ENCODE data around the gene TRERF1. TPM values are rescaled to one million over a fixed set of nuclear protein-coding genes. Genes with fewer than 3 reads are reported as not detected.
"Not testable (repeated sequence)": the region's sequence is repeated elsewhere in the genome, so short reads cannot be mapped to it uniquely, and the experiment has no call there.

Gene TRERF1
- total RNA-seq, 1 donor: 10.8 TPM

GRCh38 chr6:42345696-42346416 is 105.9 kb downstream of the TRERF1 start:
- no peak for DNase-seq (ENCODE audit: low read depth in 2 of 3, low spot score in 2 of 3)

DNA sequence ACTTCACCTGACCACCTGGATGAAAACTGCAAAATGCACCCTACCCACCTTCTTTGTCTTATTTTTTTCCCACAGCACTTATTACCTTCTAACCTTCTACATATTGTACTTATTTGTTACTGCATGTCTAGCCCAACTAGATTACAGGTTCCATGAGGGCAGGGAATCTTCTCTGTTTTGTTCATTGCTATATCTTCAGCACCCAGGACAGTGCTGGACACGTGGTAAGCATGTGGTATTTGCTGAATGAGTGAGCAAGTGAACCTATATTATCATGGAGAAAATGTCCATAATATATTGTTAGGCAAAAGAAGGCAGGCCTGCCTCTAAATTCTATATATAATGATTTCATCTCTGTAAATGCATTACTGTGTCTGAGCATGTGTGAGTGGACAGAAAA is 107.0 kb downstream of the TRERF1 start:
- DNase-seq (ENCODE audit: low read depth in 2 of 3, low spot score in 2 of 3): no peak

DNA sequence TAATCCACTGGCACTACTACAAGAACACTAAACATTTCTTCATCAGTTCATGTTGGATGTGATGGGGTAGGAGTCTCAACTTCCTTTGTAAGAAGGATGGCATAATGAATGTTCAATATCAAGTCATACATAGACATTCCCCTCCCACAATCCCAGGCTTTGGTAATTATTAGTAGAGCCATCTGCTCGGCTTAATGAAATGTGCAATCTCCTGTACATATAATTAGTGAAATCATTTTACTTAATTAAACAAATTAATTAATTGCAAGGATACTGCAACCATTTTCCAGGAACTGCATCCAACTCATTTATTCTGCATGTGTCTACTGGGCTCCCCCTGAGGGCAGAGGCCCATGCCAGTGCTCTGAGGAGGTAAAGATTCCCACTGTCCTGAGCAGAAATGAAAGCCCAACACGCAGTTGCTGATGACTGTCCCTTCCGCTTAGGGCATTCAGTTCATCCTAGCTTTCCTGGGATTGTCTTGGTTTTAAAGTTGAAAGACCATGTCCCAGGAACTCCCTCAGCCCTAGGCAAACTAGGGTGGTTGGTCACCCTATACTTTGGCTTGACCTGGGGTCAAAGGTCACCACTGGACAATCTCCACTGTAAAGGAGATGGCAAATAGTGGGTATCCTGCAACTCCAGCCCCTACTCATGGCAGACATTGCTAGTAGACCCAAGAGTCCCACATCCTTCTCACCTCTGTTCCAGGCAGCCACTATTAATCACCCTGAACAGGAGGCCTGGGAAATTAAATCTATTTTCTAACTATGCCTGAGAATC is 109.8 kb downstream of the TRERF1 start:
- DNase-seq (ENCODE audit: low read depth in 2 of 3, low spot score in 2 of 3): no peak

DNA sequence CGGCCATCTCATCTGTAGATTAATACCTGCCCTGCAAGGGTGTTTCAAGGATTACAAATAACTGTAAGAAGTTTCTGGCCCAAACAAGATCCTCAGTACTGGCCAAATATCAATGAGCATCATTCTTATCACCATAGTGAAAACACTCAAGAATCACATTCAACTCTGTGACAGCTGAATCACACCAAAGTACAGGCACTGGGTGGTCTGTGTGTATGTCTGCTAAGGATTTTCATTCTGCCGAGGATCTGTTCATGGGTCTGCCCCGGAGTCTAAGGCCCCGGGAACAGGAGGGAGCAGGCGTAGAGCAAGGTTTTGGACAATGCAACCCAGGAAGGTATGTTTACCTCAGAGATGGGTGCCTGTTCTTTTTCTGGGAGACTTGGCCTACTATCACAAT is 110.5 kb downstream of the TRERF1 start:
- no peak for DNase-seq (ENCODE audit: low read depth in 2 of 3, low spot score in 2 of 3)

- no peak for DNase-seq (ENCODE audit: low read depth in 2 of 3, low spot score in 2 of 3)
Measured at GRCh38 chr6:42340511-42340910, 111.2 kb downstream of the TRERF1 start.

DNA sequence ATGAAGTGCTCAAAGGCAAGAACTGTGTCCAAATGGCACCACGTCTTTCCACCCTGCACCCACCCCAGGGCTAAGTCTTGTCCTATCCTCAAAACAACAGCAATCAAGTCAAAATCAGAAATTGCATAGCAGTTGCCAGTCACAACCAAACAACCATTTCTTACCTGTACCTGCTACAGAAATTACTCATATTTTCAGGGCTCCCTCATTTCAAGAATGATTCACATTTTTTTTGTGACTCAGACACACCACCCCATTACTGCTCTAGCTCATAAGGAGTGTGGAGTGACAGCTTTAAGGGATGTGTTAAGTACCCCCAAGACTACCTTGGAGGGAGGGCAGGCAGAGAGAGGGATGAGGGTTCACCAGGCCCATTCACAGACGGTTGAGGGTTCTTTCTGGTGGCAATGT is 111.7 kb downstream of the TRERF1 start:
- DNase-seq (ENCODE audit: low read depth in 2 of 3, low spot score in 2 of 3): no peak

- no peak for DNase-seq (ENCODE audit: low read depth in 2 of 3, low spot score in 2 of 3)
Measured at GRCh38 chr6:42338744-42339222, 112.9 kb downstream of the TRERF1 start.

- DNase-seq (ENCODE audit: low read depth in 2 of 3, low spot score in 2 of 3): no peak
Measured at GRCh38 chr6:42337985-42338743, 113.6 kb downstream of the TRERF1 start.

- DNase-seq (ENCODE audit: low read depth in 2 of 3, low spot score in 2 of 3): no peak
Measured at GRCh38 chr6:42336431-42336830, 115.3 kb downstream of the TRERF1 start.

- DNase-seq (ENCODE audit: low read depth in 2 of 3, low spot score in 2 of 3): no peak
Measured at GRCh38 chr6:42335896-42336295, 115.8 kb downstream of the TRERF1 start.

DNA sequence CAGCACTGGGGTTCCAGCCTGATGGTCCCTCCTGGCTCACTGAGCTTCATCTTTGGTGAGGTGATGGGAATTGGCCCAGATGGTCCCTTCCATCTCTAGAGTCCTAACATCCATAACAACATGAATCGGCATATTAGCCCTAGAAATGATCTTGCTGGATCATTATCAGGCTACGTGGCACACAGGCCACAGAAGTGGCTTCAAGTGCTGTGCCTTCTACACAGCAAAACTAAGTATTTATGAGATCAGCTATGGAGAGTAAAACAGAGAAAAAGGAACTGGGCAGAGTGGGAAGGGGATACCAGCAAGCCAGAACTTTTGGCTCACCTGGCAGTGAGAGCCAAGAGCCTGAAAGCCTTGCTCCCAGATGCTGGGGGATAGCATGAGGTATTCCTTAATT is 116.9 kb downstream of the TRERF1 start:
- no peak for DNase-seq (ENCODE audit: low read depth in 2 of 3, low spot score in 2 of 3)

DNA sequence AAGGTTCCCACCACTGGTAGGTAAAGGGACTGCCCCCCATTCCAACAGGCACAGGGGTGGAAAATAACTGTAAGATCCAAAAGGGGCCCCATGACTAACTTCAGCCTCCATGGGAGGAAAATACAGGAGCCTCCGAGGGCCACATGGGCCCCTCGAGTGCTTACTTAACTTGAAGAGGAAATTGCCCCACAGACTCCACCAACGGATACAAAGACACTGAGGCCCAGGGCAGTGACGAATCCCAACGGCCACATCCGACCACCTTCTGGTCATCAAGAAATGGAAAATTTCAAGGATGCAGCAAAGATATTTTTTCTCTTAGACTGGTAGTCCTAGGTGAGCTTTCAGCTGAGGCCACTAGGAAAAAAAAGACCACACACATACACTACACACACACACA is 118.1 kb downstream of the TRERF1 start:
- no peak for DNase-seq (ENCODE audit: low read depth in 2 of 3, low spot score in 2 of 3)

- peak in 1 of 3 donors; percentile 7 for DNase-seq (ENCODE audit: low read depth in 2 of 3, low spot score in 2 of 3)
Measured at GRCh38 chr6:42332916-42333315, 118.8 kb downstream of the TRERF1 start.

GRCh38 chr6:42331019-42331418 is 120.7 kb downstream of the TRERF1 start:
- no peak for DNase-seq (ENCODE audit: low read depth in 2 of 3, low spot score in 2 of 3)

- no peak for DNase-seq (ENCODE audit: low read depth in 2 of 3, low spot score in 2 of 3)
Measured at GRCh38 chr6:42326248-42326647, 125.5 kb downstream of the TRERF1 start.

DNA sequence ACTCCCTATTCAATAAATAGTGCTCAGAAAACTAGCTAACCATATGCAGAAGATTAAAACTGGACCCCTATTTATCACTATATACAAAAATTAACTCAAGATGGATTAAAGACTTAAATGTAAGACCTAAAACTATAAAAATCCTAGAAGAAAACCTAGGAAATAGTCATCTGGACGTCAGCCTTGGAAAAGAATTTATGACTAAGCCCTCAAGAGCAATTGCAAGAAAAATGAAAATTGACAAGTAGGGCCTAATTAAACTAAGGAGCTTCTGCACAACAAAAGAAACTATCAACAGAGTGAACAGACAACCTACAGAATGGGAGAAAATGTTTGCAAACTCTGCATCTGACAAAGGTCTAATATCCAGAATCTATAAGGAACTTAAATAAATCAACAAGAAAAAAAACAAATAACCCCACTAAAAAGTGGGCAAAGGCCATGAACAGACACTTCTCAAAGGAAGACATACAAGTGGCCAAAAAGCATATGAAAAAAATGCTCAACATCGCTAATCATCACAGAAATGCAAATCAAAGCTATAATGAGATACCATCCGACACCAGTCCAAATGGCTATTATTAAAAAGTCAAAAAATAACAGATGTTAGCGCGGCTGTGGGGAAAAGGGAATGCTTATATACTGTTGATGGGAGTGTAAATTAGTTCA is 126.9 kb downstream of the TRERF1 start:
- not testable (repeated sequence) for DNase-seq (ENCODE audit: low read depth in 2 of 3, low spot score in 2 of 3)

- DNase-seq (ENCODE audit: low read depth in 2 of 3, low spot score in 2 of 3): no peak
Measured at GRCh38 chr6:42322676-42323075, 129.1 kb downstream of the TRERF1 start.

DNA sequence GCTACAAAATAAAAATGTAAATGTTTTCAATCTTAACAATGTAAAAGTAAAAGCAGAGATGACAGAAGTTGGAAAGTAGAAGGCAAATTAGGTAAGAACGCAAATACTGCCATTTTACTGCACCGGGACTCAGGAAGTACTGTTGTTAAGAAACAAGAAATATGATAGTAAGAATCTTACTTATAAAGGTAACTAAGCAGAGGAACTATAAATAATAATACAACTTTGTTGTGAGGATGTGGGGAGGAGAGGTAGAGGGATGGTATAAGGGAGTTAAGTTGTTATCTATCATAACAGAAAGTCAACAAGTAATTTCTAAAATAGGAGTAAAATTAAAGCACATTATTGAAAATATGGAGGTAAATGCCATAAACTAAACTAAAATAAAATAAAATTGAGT is 129.8 kb downstream of the TRERF1 start:
- DNase-seq (ENCODE audit: low read depth in 2 of 3, low spot score in 2 of 3): no peak

- DNase-seq (ENCODE audit: low read depth in 2 of 3, low spot score in 2 of 3): no peak
Measured at GRCh38 chr6:42320762-42321161, 131.0 kb downstream of the TRERF1 start.

- DNase-seq (ENCODE audit: low read depth in 2 of 3, low spot score in 2 of 3): no peak
Measured at GRCh38 chr6:42318480-42318879, 133.2 kb downstream of the TRERF1 start.

GRCh38 chr6:42316981-42317380 is 134.7 kb downstream of the TRERF1 start:
- DNase-seq (ENCODE audit: low read depth in 2 of 3, low spot score in 2 of 3): no peak
